ENCODE data around the gene SYT5.

Gene SYT5

GRCh38 chr19:55199620-55200204, 19.6 kb upstream of the SYT5 start:
- DNase-seq (ENCODE audit: extremely low read depth, low read depth) = no peak
- H3K4me3 ChIP-seq (replicated peaks; ENCODE audit: low read depth, low read length) = no peak overlapping the region
- TF ChIP-seq CTCF (IDR thresholded peaks at IDR 0.05; ENCODE audit: low read depth, low read length, missing control alignments) = no peak

GRCh38 chr19:55198651-55199050, 18.6 kb upstream of the SYT5 start:
- DNase-seq (ENCODE audit: extremely low read depth, low read depth) = no peak
- H3K4me3 ChIP-seq (replicated peaks; ENCODE audit: low read depth, low read length) = no peak overlapping the region
- no peak for TF ChIP-seq CTCF (IDR thresholded peaks at IDR 0.05; ENCODE audit: low read depth, low read length, missing control alignments)

- H3K4me3 ChIP-seq (replicated peaks; ENCODE audit: low read depth, low read length) = no peak overlapping the region
- no peak for DNase-seq (ENCODE audit: extremely low read depth, low read depth)
- TF ChIP-seq CTCF (IDR thresholded peaks at IDR 0.05; ENCODE audit: low read depth, low read length, missing control alignments) = no peak
Observed at GRCh38 chr19:55197528-55197927, 17.4 kb upstream of the SYT5 start.

- TF ChIP-seq CTCF (IDR thresholded peaks at IDR 0.05; ENCODE audit: low read depth, low read length, missing control alignments) = no peak
- no peak for DNase-seq (ENCODE audit: extremely low read depth, low read depth)
- H3K4me3 ChIP-seq (replicated peaks; ENCODE audit: low read depth, low read length) = no peak overlapping the region
Observed at GRCh38 chr19:55196803-55197202, 16.7 kb upstream of the SYT5 start.

GRCh38 chr19:55193481-55193880, 13.4 kb upstream of the SYT5 start:
- no peak overlapping the region for H3K4me3 ChIP-seq (replicated peaks; ENCODE audit: low read depth, low read length)
- no peak for DNase-seq (ENCODE audit: extremely low read depth, low read depth)
- TF ChIP-seq CTCF (IDR thresholded peaks at IDR 0.05; ENCODE audit: low read depth, low read length, missing control alignments) = no peak

- no peak for TF ChIP-seq CTCF (IDR thresholded peaks at IDR 0.05; ENCODE audit: low read depth, low read length, missing control alignments)
- DNase-seq (ENCODE audit: extremely low read depth, low read depth) = peak; percentile 86
- H3K4me3 ChIP-seq (replicated peaks; ENCODE audit: low read depth, low read length) = no peak overlapping the region
Observed at GRCh38 chr19:55189403-55189835, 9.3 kb upstream of the SYT5 start.

GRCh38 chr19:55188625-55189024, 8.5 kb upstream of the SYT5 start:
- TF ChIP-seq CTCF (IDR thresholded peaks at IDR 0.05; ENCODE audit: low read depth, low read length, missing control alignments) = no peak
- DNase-seq (ENCODE audit: extremely low read depth, low read depth) = no peak
- H3K4me3 ChIP-seq (replicated peaks; ENCODE audit: low read depth, low read length) = no peak overlapping the region
